COLO829 (cell line): ENCODE results near the gene SH2D6.
A peak's percentile ranks its signal among the peaks of the same experiment; 100 is the strongest.
"Not testable (repeated sequence)": the region's sequence is repeated elsewhere in the genome, so short reads cannot be mapped to it uniquely, and the experiment has no call there.

Source experiments
- DNase-seq: peaks from one replicate; pipeline ENCODE4 v3.0.0; 2012; ENCODE audit warnings: low spot score

SH2D6 gene

DNA sequence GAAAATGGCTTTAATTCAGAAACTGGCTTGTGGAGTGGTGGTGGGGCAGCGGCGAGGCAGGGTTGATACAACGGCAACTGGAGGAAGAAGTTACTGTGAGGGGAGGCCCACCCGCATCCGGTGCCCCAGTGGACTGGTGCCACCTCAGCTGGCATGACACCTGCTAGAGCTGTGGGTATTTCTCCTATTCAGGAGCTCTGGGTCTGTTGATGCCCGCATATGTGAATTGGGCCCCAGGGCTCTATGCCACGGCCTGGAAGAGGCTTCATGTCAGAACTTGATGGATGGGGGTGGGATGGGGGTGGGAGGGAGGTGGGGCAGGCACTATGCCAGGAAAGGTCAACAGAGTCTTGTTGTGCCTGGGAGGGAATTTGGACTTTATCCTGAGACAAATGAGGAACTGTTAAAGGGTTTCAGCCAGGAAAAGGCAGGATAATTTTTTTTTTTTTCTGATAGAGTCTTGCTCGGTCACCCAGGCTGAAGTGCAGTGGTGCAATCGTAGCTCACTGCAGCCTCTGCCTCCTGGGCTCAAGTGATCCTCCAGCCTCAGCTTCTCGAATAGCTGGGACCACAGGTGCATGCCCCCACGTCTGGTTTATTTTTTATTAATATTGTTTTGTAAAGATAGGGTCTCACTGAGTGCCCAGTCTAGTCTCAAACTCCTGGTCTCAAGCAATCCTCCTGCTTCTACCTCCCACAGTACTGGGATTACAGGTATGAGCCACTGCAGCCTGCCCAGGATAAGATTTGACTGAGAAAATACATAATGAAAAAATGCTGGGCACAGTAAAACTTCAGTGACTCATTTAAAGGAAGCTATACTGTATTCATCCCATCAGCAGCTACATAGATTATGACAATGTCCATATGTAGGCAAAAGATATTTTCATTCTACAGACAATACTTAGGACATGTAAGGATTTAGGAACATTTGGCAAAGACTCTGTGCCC is 52.6 kb downstream of the SH2D6 start:
- DNase-seq: peak; percentile 63

DNA sequence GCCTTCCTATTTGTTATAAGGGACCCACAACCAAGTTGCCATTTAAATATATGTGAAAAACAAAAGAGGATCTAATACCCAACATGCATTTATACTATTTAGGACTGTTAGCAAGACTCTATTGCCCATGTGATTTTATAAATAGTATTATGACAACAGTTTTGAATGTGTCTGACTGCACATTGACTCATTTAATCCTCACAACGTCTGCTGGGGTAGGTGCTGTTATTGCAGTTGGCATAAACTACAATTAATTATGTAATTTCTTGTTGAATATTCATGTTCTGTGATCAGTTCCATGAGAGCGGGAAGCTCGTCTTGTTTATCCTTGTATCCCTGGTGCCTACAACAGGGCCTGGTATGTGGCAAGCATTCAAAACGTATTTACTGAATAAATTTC is 53.7 kb downstream of the SH2D6 start:
- DNase-seq: no peak

DNA sequence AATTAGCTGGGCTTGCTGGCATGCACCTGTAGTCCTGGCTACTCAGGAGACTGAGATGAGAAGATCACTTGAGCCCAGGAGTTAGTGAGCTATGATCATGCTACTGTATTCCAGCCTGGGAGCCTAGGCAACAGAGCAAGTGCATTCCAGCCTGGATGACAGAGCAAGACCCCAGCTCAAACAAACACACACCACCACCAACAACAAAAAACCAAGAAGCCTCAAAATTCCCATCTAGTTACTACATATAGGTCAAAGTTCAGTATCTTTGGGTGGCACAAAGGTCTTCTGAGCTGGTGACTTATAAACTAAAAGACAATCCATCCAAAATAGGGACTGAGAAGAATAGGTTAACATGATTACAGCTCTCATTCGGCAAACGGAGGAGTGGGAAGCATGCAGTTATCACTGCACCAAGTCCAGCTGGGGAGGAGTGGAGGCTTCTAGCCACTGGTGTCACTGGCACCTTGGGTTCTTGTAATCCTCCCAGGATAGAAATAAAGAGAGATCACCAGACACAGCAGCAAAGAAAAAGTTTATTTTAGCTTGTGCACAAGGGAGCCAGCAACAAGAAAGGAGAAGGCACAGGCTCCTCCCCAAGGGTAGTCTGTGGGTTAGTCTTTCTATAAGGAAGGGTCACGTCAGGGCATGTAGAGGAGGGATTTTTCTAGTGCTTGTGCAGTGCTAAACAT is 57.4 kb downstream of the SH2D6 start:
- no peak for DNase-seq

GRCh38 chr2:85476624-85477023 is 58.1 kb downstream of the SH2D6 start:
- DNase-seq: no peak

DNA sequence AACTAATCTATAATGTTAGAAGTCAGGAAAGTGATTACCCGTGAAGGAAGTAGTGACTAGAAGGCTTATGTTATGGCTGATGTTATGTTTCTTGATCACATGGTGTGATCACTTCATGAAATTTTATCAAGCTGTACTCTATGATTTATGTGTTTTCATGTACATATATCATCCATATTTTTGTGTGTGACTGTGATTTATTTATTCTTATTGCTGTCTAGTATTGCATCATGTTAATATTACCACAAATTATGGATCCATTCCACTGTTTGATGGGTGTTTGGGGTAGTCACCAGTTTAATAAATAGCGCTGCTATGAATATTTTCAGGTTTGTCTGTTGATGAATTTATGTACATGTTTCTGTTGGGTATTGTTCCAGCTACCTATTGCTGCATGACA is 59.4 kb downstream of the SH2D6 start:
- no peak for DNase-seq

DNA sequence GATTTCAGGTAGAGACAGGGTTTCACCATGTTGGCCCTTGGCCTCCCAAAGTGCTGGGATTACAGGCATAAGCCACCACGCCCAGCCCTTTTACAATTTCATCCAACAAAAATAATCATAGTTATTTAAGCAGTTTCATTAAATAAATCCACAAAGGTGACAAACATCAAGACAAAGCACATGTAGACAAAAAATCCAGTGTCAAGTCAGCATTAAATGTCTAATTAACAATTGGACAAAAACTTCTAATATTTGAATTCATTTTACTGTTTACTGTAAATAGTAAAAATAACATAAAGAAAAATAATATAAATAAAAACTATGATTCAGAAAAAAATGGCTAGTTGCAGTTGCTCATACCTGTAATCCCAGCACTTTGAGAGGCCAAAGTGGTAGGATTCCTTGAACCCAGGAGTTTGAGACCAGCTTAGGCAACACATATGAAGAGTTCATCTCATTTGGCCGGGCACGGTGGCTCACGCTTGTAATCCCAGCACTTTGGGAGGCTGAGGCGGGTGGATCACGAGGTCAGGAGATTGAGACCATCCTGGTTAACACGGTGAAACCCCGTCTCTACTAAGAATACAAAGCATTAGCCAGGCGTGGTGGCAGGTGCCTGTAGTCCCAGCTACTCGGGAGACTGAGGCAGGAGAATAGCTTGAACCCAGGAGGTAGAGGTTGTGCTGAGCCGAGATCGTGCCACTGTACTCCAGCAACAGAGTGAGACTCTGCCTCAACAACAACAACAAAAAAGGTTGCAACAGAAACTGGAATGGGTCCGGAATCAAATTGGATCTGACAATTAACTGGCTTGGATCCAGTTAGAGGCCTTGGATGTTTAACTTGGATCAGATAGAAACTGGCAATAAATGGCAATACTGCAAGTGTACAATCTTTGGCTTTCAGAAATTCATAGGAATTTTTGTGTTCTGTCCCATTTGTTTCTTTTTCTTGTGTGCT is 63.6 kb downstream of the SH2D6 start:
- no peak for DNase-seq

DNA sequence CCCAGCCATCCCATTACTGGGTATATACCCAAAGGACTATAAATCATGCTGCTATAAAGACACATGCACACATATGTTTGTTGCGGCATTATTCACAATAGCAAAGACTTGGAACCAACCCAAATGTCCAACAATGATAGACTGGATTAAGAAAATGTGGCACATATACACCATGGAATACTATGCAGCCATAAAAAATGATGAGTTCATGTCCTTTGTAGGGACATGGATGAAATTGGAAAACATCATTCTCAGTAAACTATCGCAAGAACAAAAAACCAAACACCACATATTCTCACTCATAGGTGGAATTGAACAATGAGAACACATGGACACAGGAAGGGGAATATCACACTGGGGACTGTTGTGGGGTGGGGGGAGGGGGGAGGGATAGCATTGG is 66.1 kb downstream of the SH2D6 start:
- not testable (repeated sequence) for DNase-seq

DNA sequence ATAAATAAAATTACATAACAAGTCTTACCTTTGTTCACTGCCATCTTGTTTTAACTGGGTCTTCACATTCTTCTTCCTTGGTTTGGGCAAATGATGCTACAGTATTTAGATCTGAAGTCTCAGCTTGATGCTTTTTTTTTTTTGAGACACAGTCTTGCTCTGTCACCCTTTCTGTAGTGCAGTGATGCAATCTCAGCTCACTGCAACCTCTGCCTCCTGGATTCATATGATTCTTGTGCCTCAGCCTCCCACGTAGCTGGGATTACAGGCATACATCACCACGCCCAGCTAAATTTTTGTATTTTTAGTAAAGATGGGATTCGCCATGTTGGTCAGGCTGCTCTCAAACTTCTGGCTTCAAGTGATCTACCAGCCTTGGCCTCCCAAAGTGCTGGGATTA is 67.3 kb downstream of the SH2D6 start:
- no peak for DNase-seq
